ENCODE results near the gene ADGRG6.

- TF ChIP-seq EZH2phosphoT487 (IDR thresholded peaks at IDR 0.05; ENCODE audit: low read length) (no peak), CTCF (IDR thresholded peaks at IDR 0.05; ENCODE audit: low read length) (no peak)
These were observed 11.5 kb downstream of the ADGRG6 start for GRCh38 chr6:142313284-142313683.

All from MM.1S (cell line).